ENCODE data around the gene CHD6.

GRCh38 chr20:41594514-41595322, 23.5 kb downstream of the CHD6 start:
- TF ChIP-seq POLR2A (IDR thresholded peaks at IDR 0.05), result no peak
- no peak for TF ChIP-seq CTCF (IDR thresholded peaks at IDR 0.05)

All from right lobe of liver (tissue), 4 donors.